Esophagus muscularis mucosa (tissue), 4 donors: Measurements from ENCODE around the gene CUTC. TPM values are rescaled to one million over a fixed set of nuclear protein-coding genes. Genes with fewer than 3 reads are reported as not detected.

Source experiments
- DNase-seq: peaks from one replicate; pipeline ENCODE4 v3.0.0-alpha.2; 2017; ENCODE audit errors: extremely low spot score
- H3K27ac ChIP-seq, 4 donors: fragments of 200-600 bp; sonication (generic); replicated peaks in 1 of 4; 1 replicate in 3 of 4; 2 replicates in 1 of 4; pipeline ENCODE4 v1.5.1; 2016 to 2019; ENCODE audit warnings: mild to moderate bottlenecking in 1 of 4
- H3K27me3 ChIP-seq, 4 donors: fragments of 200-600 bp; sonication (generic); one replicate each; pipeline versions ENCODE4 v1.5.1 to v1.6.0; 2016 to 2019
- H3K36me3 ChIP-seq, 4 donors: fragments of 200-600 bp; sonication (generic); one replicate each; pipeline ENCODE4 v1.5.1; 2016 to 2019
- H3K4me1 ChIP-seq, 4 donors: fragments of 200-600 bp; sonication (generic); one replicate each; pipeline ENCODE4 v1.5.1; 2016 to 2019
- H3K4me3 ChIP-seq, 4 donors: fragments of 200-600 bp; sonication (generic); 1 replicate in 2 of 4; 2 replicates in 2 of 4; pipeline ENCODE4 v1.5.1; 2016 to 2019; ENCODE audit warnings: mild to moderate bottlenecking in 4 of 4, moderate library complexity in 1 of 4
- H3K9me3 ChIP-seq, 4 donors: fragments of 200-600 bp; sonication (generic); 1 replicate in 3 of 4; 2 replicates in 1 of 4; pipeline ENCODE4 v1.5.1; 2016 to 2019
- EP300 ChIP-seq: sonication (generic); formaldehyde crosslinking; IDR thresholded peaks from one replicate; pipeline ENCODE4 v1.6.1; 2017; ENCODE audit warnings: antibody characterized with exemption
- POLR2A ChIP-seq: fragments of 450-650 bp; IDR thresholded peaks from one replicate; pipeline ENCODE4 v1.6.1; 2017; ENCODE audit warnings: antibody characterized with exemption, moderate library complexity, mild to moderate bottlenecking, low read depth
- POLR2AphosphoS5 ChIP-seq, 2 donors: sonication (generic); formaldehyde crosslinking; IDR thresholded peaks; one replicate each; pipeline ENCODE4 v1.6.1; 2017; ENCODE audit warnings: antibody characterized with exemption in 2 of 2
- WGBS: methylation state at CpG from one replicate; pipeline ENCODE4 v1.1.5; 2018; 5-methylcytosine and 5-hydroxymethylcytosine counted together
- intact Hi-C: fragments of 100-400 bp; cut with DNase I; formaldehyde crosslinking; loops from one replicate; pipeline ENCODE4 v1.15.1; 2023
- total RNA-seq, 4 donors: library from RNA; depleted of rRNA; stranded (reverse); fragments of >200 nt; gene quantifications; one replicate each; pipeline versions ENCODE4 v1.1.0 to v1.2.1, GENCODE V29; 2016
- TF ChIP-seq, protein P1 (sequence below), 3 experiments: fragments of 200-600 bp in 2 of 3; fragments of 450-650 bp in 1 of 3; sonication (generic) in 2 of 3; IDR thresholded peaks; one replicate each; pipeline ENCODE4 v1.5.1; 2017 to 2019; ENCODE audit warnings: antibody characterized with exemption in 3 of 3, mild to moderate bottlenecking in 2 of 3, moderate library complexity in 1 of 3

The CUTC gene
- total RNA-seq, 4 donors from 2014 or later: 17.6 to 28.7 (median 24.1) TPM

DNA sequence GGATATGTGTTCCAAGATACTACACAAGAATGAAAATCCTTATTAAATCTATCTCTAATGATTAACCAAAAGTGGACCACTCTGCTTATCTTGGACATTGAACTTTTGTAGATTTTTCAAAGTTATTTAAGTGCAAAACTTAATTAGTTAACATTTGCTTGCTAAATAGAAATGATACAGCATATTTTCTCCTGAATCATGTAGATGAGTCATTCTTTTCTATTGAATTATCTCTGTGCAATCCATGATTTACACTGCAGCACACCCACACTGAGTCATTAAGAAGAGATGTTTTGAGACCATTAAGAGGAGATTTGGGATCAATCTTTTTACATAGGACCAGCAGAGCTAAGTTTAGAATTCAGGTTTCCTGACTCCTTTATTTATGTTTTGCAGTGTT lies 43.8 kb downstream of the CUTC start:
- TF ChIP-seq EP300 (no peak), POLR2A (no peak), POLR2AphosphoS5 (IDR thresholded peaks at IDR 0.05) (no peak)
- TF ChIP-seq, protein P1, sequence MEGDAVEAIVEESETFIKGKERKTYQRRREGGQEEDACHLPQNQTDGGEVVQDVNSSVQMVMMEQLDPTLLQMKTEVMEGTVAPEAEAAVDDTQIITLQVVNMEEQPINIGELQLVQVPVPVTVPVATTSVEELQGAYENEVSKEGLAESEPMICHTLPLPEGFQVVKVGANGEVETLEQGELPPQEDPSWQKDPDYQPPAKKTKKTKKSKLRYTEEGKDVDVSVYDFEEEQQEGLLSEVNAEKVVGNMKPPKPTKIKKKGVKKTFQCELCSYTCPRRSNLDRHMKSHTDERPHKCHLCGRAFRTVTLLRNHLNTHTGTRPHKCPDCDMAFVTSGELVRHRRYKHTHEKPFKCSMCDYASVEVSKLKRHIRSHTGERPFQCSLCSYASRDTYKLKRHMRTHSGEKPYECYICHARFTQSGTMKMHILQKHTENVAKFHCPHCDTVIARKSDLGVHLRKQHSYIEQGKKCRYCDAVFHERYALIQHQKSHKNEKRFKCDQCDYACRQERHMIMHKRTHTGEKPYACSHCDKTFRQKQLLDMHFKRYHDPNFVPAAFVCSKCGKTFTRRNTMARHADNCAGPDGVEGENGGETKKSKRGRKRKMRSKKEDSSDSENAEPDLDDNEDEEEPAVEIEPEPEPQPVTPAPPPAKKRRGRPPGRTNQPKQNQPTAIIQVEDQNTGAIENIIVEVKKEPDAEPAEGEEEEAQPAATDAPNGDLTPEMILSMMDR (IDR thresholded peaks at IDR 0.05): no peak
- Histone ChIP-seq H3K4me1 (peaks cover 0 to 11% (median 0%) of the 10 kb centered on the region in 4 donors), H3K4me3 (no peak overlapping the region), H3K27me3 (no peaks in the 10 kb centered on the region), H3K9me3 (no peaks in the 10 kb centered on the region), H3K27ac (no peak overlapping the region), H3K36me3 (no peaks in the 10 kb centered on the region)
- no peak for DNase-seq
- intact Hi-C loops: no loop called here

DNA sequence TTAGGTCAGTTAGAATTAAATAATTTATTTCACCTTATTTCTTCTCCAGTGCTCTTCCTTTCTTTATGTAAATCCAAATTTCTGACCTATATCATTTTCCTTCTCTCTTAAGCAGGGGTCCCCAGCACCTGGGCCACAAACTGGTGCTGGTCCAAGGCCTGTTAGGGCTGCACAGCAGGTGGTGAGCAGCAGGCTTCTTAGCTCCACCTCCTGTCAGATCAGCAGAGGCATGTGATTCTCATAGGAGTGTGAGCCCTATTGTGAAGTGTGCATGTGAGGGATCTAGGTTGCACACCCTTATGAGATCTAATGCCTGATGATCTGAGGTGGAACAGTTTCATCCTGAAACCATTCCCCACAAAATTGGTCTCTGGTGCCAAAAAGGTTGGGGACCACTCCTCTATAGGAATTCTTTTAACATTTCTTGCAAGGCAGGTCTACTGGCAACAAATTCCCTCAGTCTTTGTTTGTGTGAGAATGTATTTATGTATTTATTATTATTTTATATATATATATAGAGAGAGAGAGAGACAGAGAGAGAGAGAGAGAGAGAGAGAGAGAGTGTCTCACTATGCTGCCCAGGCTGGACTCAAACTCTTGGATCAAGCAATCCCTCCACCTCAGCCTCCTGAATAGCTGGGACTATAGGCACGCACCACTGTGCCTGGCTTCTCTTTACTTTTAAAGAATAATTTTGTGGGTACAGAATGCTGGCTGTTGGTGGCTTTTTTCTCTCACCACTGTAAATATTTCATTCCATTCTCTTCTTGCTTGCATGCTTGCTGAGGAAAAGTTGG lies 46.1 kb downstream of the CUTC start:
- H3K4me1 ChIP-seq: peaks cover 0 to 11% (median 0%) of the 10 kb centered on the region in 4 donors
- H3K4me3 ChIP-seq: no peak overlapping the region
- no peaks in the 10 kb centered on the region for H3K27me3 ChIP-seq
- TF ChIP-seq EP300 (no peak), POLR2A (no peak), POLR2AphosphoS5 (IDR thresholded peaks at IDR 0.05) (no peak)
- TF ChIP-seq, protein P1 (IDR thresholded peaks at IDR 0.05): no peak
- H3K36me3 ChIP-seq: no peaks in the 10 kb centered on the region
- no peaks in the 10 kb centered on the region for H3K9me3 ChIP-seq
- DNase-seq: no peak
- no peak overlapping the region for H3K27ac ChIP-seq
- WGBS: 100% methylated on average over 1 of the region's 1 CpG
- intact Hi-C loops: no loop called here

DNA sequence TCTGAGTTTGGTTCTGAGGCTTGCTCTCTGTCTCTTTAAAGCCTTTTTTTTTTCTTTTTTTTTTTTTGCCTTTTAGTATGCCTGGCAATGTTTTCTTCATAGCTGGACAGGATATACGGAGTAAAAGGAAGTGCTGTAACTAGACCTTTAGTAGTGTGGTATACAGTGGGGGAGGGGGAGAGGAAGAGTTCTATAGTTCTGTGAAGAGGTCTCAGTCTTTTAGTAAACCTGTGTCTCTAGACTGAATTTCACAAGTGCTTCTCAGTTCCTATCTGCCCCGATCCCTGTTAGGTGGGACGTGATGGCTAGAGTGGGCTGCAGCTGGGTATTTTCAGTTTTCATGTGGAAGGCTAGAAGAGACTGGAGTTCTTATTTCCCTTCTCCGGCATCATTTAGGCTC lies 47.3 kb downstream of the CUTC start:
- Histone ChIP-seq H3K4me3 (no peak overlapping the region), H3K27me3 (no peaks in the 10 kb centered on the region), H3K9me3 (no peaks in the 10 kb centered on the region), H3K36me3 (no peaks in the 10 kb centered on the region), H3K4me1 (peaks cover 0 to 15% (median 4%) of the 10 kb centered on the region in 4 donors), H3K27ac (peak overlapping the region in 3 of 4 donors; percentile 31 to 64 (median 50))
- intact Hi-C loops: no loop called here
- 16% methylated on average over 4 of the region's 4 CpGs for WGBS
- no peak for TF ChIP-seq POLR2AphosphoS5 (IDR thresholded peaks at IDR 0.05)
- TF ChIP-seq EP300: no peak
- no peak for TF ChIP-seq POLR2A
- TF ChIP-seq, protein P1 (IDR thresholded peaks at IDR 0.05): no peak
- no peak for DNase-seq

DNA sequence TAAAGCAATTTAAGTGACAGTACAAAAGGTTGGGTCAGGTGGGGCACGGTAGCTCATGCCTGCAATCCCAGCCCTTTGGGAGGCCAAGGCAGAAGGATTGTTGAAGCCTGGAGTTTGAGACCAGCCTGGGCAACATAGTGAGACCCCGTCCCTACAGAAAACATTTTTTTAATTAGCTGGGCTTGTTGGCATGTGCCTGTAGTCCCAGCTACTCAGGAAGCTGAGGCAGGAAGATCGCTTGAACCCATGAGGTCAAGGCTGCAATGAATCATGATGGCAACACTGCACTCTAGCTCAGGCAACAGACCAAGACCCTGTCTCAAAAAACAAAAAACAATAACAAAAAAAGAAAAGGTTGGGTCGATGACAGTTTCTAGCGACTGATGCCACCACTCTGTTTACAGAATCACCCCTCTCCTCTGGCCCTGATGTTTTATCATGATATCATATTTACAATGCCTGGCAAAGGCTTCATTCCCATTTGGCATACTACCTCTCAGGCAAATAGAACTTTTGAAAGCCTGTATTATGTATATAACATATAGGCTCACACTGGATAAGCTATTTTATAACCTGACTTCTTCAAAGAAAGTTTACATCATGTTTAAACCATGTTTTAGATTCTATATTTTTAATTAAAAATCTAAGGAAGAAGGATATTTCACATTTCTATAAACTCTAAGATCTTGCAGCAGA lies 49.8 kb downstream of the CUTC start:
- intact Hi-C loops: no loop called here
- Histone ChIP-seq H3K27me3 (no peaks in the 10 kb centered on the region), H3K27ac (no peak overlapping the region), H3K9me3 (no peaks in the 10 kb centered on the region), H3K4me1 (peaks cover 0 to 19% (median 6%) of the 10 kb centered on the region in 4 donors), H3K36me3 (no peaks in the 10 kb centered on the region), H3K4me3 (no peak overlapping the region)
- DNase-seq: no peak
- TF ChIP-seq POLR2AphosphoS5 (IDR thresholded peaks at IDR 0.05) (no peak), POLR2A (no peak), EP300 (no peak)
- TF ChIP-seq, protein P1 (IDR thresholded peaks at IDR 0.05): no peak
- WGBS: 90% methylated on average over 5 of the region's 5 CpGs
